GM23248 (cell line): ENCODE results near the gene TIRAP. TPM values are rescaled to one million over a fixed set of nuclear protein-coding genes. Genes with fewer than 3 reads are reported as not detected.
A peak's percentile ranks its signal among the peaks of the same experiment; 100 is the strongest.
"Not testable (repeated sequence)": the region's sequence is repeated elsewhere in the genome, so short reads cannot be mapped to it uniquely, and the experiment has no call there.

Experiments used
- DNase-seq: peaks from one replicate; pipeline ENCODE4 v3.0.0-alpha.2; 2015
- H2AFZ ChIP-seq: fragments of 200-600 bp; sonication (generic); 2 replicates; pipeline ENCODE4 v1.6.1; 2016; ENCODE audit warnings: antibody characterized with exemption
- H3F3A ChIP-seq: fragments of 200-600 bp; sonication (generic); 2 replicates; pipeline ENCODE4 v1.6.1; 2016; ENCODE audit warnings: mild to moderate bottlenecking, antibody characterized with exemption, mixed run types; ENCODE audit not compliant: insufficient read depth
- H3K27ac ChIP-seq: fragments of 200-600 bp; sonication (generic); 2 replicates; pipeline ENCODE4 v1.5.1; 2016; ENCODE audit warnings: mild to moderate bottlenecking
- H3K27me3 ChIP-seq: fragments of 200-600 bp; sonication (generic); replicated peaks from 2 replicates; pipeline ENCODE4 v1.6.1; 2016; ENCODE audit warnings: mild to moderate bottlenecking; ENCODE audit not compliant: insufficient read depth
- H3K36me3 ChIP-seq: fragments of 200-600 bp; sonication (generic); 2 replicates; pipeline ENCODE4 v1.6.1; 2016; ENCODE audit warnings: low read depth, mild to moderate bottlenecking
- H3K4me1 ChIP-seq: fragments of 200-600 bp; sonication (generic); 2 replicates; pipeline ENCODE4 v1.6.1; 2016; ENCODE audit warnings: mild to moderate bottlenecking; ENCODE audit not compliant: insufficient read depth
- H3K4me2 ChIP-seq: fragments of 200-600 bp; sonication (generic); one replicate; pipeline ENCODE4 v1.6.1; 2016; ENCODE audit warnings: mild to moderate bottlenecking; ENCODE audit not compliant: unreplicated experiment
- H3K4me3 ChIP-seq: fragments of 200-600 bp; sonication (generic); 2 replicates; pipeline ENCODE4 v1.5.1; 2016; ENCODE audit warnings: mild to moderate bottlenecking
- H3K79me2 ChIP-seq: fragments of 200-600 bp; sonication (generic); 2 replicates; pipeline ENCODE4 v1.6.1; 2016; ENCODE audit warnings: mild to moderate bottlenecking; ENCODE audit not compliant: insufficient read depth
- H3K9ac ChIP-seq: fragments of 200-600 bp; sonication (generic); 2 replicates; pipeline ENCODE4 v1.6.1; 2016; ENCODE audit warnings: mild to moderate bottlenecking
- H3K9me2 ChIP-seq: fragments of 200-600 bp; sonication (generic); 2 replicates; pipeline ENCODE4 v1.6.1; 2016; ENCODE audit warnings: mixed run types, mild to moderate bottlenecking, moderate library complexity; ENCODE audit not compliant: insufficient read depth
- H3K9me3 ChIP-seq: fragments of 200-600 bp; sonication (generic); one replicate; pipeline ENCODE4 v1.6.1; 2017; ENCODE audit warnings: low read depth
- H4K20me1 ChIP-seq: fragments of 200-600 bp; sonication (generic); 2 replicates; pipeline ENCODE4 v1.6.0; 2016; ENCODE audit not compliant: insufficient read depth
- EZH2 ChIP-seq: fragments of 200-600 bp; sonication (generic); IDR thresholded peaks from 2 replicates; pipeline ENCODE4 v1.6.1; 2018; ENCODE audit warnings: antibody characterized with exemption, mild to moderate bottlenecking; ENCODE audit not compliant: insufficient read depth, poor library complexity, severe bottlenecking
- EZH2phosphoT487 ChIP-seq: fragments of 200-600 bp; sonication (generic); IDR thresholded peaks from 2 replicates; pipeline ENCODE4 v1.6.1; 2018; ENCODE audit warnings: antibody characterized with exemption, moderate library complexity, mild to moderate bottlenecking, low read depth; ENCODE audit not compliant: insufficient read depth
- WGBS, 2 experiments: methylation state at CpG; one replicate each; pipeline ENCODE4 v1.1.6; 2015 to 2017; ENCODE audit warnings: low lambda C conversion rate in 2 of 2, low coverage in 1 of 2; ENCODE audit errors: missing lambda C conversion rate in 2 of 2; 5-methylcytosine and 5-hydroxymethylcytosine counted together
- in situ Hi-C: fragments of 300-500 bp; cut with MboI; formaldehyde crosslinking; loops from 2 replicates; pipeline ENCODE4 v1.15.0; 2020
- polyA plus RNA-seq: library from polyadenylated mRNA; unstranded; fragments of >200 nt; fragmentation: Nextera tagmentation; extraction: Ambion mirVana; gene quantifications from 2 replicates; pipeline ENCODE4 v1.2.1, GENCODE V29; 2016
- total RNA-seq: library from RNA; depleted of rRNA; stranded (reverse); fragments of >200 nt; shearing (Covaris generic); gene quantifications from 2 replicates; pipeline ENCODE4 v1.2.3, GENCODE V29; 2014

The TIRAP gene
- total and polyA plus RNA-seq, 2 experiments from 2014 or later, result 2.8 to 3.8 TPM

GRCh38 chr11:126254819-126255218 lies 28.1 kb upstream of the TIRAP start:
- Histone ChIP-seq H3K36me3 (peaks cover 7% of the 10 kb centered on the region), H3K4me3 (no peak overlapping the region), H4K20me1 (no peaks in the 10 kb centered on the region), H3K9me3 (no peaks in the 10 kb centered on the region), H3K4me2 (no peak overlapping the region), H3K9ac (no peak overlapping the region), H2AFZ (no peak overlapping the region), H3F3A (peaks cover 26% of the 10 kb centered on the region; the same call in 1 of the 2 replicates), H3K27ac (no peak overlapping the region), H3K79me2 (no peaks in the 10 kb centered on the region), H3K4me1 (peaks cover 14% of the 10 kb centered on the region), H3K9me2 (no peaks in the 10 kb centered on the region), H3K27me3 (no peaks in the 10 kb centered on the region)
- in situ Hi-C loops, result no loop called here
- TF ChIP-seq EZH2, result no peak
- TF ChIP-seq EZH2phosphoT487, result no peak
- 14 to 21% methylated on average over 1 of the region's 1 CpG for WGBS, 2 experiments
- no peak for DNase-seq

GRCh38 chr11:126255507-126255906 lies 27.4 kb upstream of the TIRAP start:
- Histone ChIP-seq H3K4me1 (peaks cover 14% of the 10 kb centered on the region), H3F3A (peaks cover 32% of the 10 kb centered on the region), H3K36me3 (peaks cover 10% of the 10 kb centered on the region)
- H3K9me2 ChIP-seq, H3K79me2 ChIP-seq, H3K27ac ChIP-seq, H3K27me3 ChIP-seq, in situ Hi-C loops, H3K9ac ChIP-seq, H3K4me2 ChIP-seq, DNase-seq, H4K20me1 ChIP-seq, H2AFZ ChIP-seq, H3K9me3 ChIP-seq, H3K4me3 ChIP-seq: not testable (repeated sequence)
- 96 to 97% methylated on average over 5 of the region's 5 CpGs for WGBS, 2 experiments

DNA sequence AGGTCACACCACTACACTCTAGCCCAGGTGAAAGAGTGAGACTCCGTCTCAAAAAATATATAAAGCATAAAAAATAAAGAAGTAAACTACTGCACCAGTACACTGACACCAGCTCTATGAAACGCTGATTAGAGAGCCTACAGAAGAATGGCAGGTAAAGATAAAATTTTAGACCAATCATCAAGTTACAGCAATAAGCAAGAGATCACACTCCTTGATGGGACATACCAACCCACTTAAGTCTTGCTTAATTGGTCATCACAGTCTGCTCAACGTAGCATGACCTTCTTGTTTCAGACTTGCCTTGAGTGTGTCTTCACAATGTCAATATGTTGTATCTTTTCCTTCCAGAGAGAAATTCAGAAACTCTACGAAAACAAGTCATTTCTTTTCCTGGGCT lies 26.7 kb upstream of the TIRAP start:
- DNase-seq, result no peak
- Histone ChIP-seq H3K27ac (no peak overlapping the region), H3K4me3 (no peak overlapping the region), H3K27me3 (no peaks in the 10 kb centered on the region), H3K9me2 (no peaks in the 10 kb centered on the region), H3K4me1 (peaks cover 14% of the 10 kb centered on the region), H3K9ac (no peak overlapping the region), H3K79me2 (no peaks in the 10 kb centered on the region), H2AFZ (no peak overlapping the region), H3F3A (peaks cover 39% of the 10 kb centered on the region), H3K36me3 (peaks cover 17% of the 10 kb centered on the region), H4K20me1 (no peaks in the 10 kb centered on the region), H3K4me2 (no peak overlapping the region), H3K9me3 (no peaks in the 10 kb centered on the region)
- in situ Hi-C loops, result no loop called here
- TF ChIP-seq EZH2phosphoT487 (no peak), EZH2 (no peak)
- WGBS, 2 experiments, result 96 to 100% methylated on average over 4 of the region's 4 CpGs

DNA sequence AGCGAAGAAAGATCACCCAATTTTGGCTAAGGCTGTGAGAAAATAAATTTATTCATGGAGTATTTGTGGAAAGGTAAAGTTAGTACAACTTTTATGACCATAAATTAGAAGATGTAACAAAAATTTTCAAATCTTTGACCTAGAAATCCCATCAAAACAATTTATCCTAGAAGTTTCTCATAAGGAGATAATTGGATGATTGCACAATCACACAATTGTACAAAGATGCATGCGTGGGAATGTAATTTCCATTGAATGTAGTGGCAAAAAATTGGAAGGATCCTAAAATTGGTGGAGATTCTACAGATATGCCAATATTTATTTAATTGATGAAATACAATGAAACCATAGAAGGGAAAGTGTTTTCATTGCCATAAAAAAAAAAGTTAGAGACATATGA lies 25.7 kb upstream of the TIRAP start:
- Histone ChIP-seq H3K27me3 (no peaks in the 10 kb centered on the region), H3K9me3 (no peaks in the 10 kb centered on the region), H4K20me1 (no peaks in the 10 kb centered on the region), H3K4me3 (no peak overlapping the region), H3K36me3 (peaks cover 26% of the 10 kb centered on the region), H3K27ac (no peak overlapping the region), H3K9ac (no peak overlapping the region), H3K9me2 (no peaks in the 10 kb centered on the region), H3K79me2 (no peaks in the 10 kb centered on the region), H3F3A (peaks cover 44% of the 10 kb centered on the region), H3K4me2 (no peak overlapping the region), H2AFZ (no peak overlapping the region), H3K4me1 (peaks cover 14% of the 10 kb centered on the region)
- peak; percentile 9 for DNase-seq
- in situ Hi-C loops, result no loop called here
- TF ChIP-seq EZH2phosphoT487, result no peak
- TF ChIP-seq EZH2, result no peak
- 86 to 94% methylated on average over 2 of the region's 2 CpGs for WGBS, 2 experiments

- Histone ChIP-seq H3K9ac (no peak overlapping the region), H3K9me3 (no peaks in the 10 kb centered on the region), H3K9me2 (no peaks in the 10 kb centered on the region), H2AFZ (no peak overlapping the region), H3K27me3 (no peaks in the 10 kb centered on the region), H3K79me2 (no peaks in the 10 kb centered on the region), H3K4me3 (no peak overlapping the region), H3K4me1 (peaks cover 14% of the 10 kb centered on the region), H4K20me1 (no peaks in the 10 kb centered on the region), H3K27ac (no peak overlapping the region), H3F3A (peaks cover 44% of the 10 kb centered on the region), H3K4me2 (peak overlapping the region; percentile 12), H3K36me3 (peaks cover 32% of the 10 kb centered on the region)
- WGBS, 2 experiments, result 61 to 65% methylated on average over 2 of the region's 2 CpGs
- TF ChIP-seq EZH2phosphoT487 (no peak), EZH2 (no peak)
- in situ Hi-C loops, result no loop called here
- peak; percentile 71 for DNase-seq
Observed at GRCh38 chr11:126257764-126258163, 25.1 kb upstream of the TIRAP start.
